Heart left ventricle (tissue), 16 donors: Measurements from ENCODE around the gene WWOX. TPM values are rescaled to one million over a fixed set of nuclear protein-coding genes. Genes with fewer than 3 reads are reported as not detected.

Source experiments
- ATAC-seq, 4 donors: fragments of 200-7000 bp; cut with Tn5 transposase; one replicate each; pipeline ENCODE4 v1.9.1; 2020 to 2022; ENCODE audit warnings: moderate library complexity in 4 of 4, mild to moderate bottlenecking in 3 of 4, moderate number of reproducible peaks in 1 of 4
- DNase-seq, 5 donors: peaks; one replicate each; pipeline ENCODE4 v3.0.0-alpha.2; 2020
- H3K27ac ChIP-seq, 12 donors: fragments of 200-600 bp; sonication (generic) in 4 of 12; one replicate each; pipeline versions ENCODE4 v1.5.0 to v1.8.0; 2016 to 2022; ENCODE audit warnings: mild to moderate bottlenecking in 2 of 12
- H3K27me3 ChIP-seq, 9 donors: fragments of 200-600 bp; sonication (generic) in 2 of 9; one replicate each; pipeline versions ENCODE4 v1.5.1 to v1.8.0; 2016 to 2022; ENCODE audit warnings: mild to moderate bottlenecking in 3 of 9
- H3K36me3 ChIP-seq, 9 donors: fragments of 200-600 bp; sonication (generic) in 2 of 9; one replicate each; pipeline versions ENCODE4 v1.5.0 to v1.8.0; 2018 to 2022; ENCODE audit warnings: mild to moderate bottlenecking in 2 of 9
- H3K4me1 ChIP-seq, 12 donors: fragments of 200-600 bp; sonication (generic) in 4 of 12; one replicate each; pipeline versions ENCODE4 v1.5.0 to v1.8.0; 2016 to 2022; ENCODE audit warnings: mild to moderate bottlenecking in 3 of 12
- H3K4me3 ChIP-seq, 12 donors: fragments of 200-600 bp; sonication (generic) in 4 of 12; one replicate each; pipeline versions ENCODE4 v1.5.0 to v1.8.0; 2017 to 2022; ENCODE audit warnings: mild to moderate bottlenecking in 9 of 12, moderate library complexity in 4 of 12
- H3K9me3 ChIP-seq, 12 donors: fragments of 200-600 bp; sonication (generic) in 4 of 12; one replicate each; pipeline versions ENCODE4 v1.5.0 to v1.8.0; 2016 to 2022; ENCODE audit warnings: mild to moderate bottlenecking in 1 of 12
- POLR2A ChIP-seq, 2 donors: fragments of 450-650 bp; IDR thresholded peaks; one replicate each; pipeline ENCODE4 v1.6.1; 2017; ENCODE audit warnings: antibody characterized with exemption in 2 of 2, mild to moderate bottlenecking in 2 of 2, moderate library complexity in 2 of 2
- WGBS, 4 donors: extraction: QIAGEN DNeasy Blood & Tissue Kit in 2 of 4; methylation state at CpG; one replicate each; pipeline versions ENCODE4 v1.1.5 to v1.1.7; 2013 to 2018; 5-methylcytosine and 5-hydroxymethylcytosine counted together
- intact Hi-C, 10 donors: fragments of 100-400 bp; cut with DNase I; formaldehyde crosslinking; loops; one replicate each; pipeline versions ENCODE4 v1.11.1 to v1.14.2; 2022
- polyA plus RNA-seq, 2 donors: library from polyadenylated mRNA; stranded (reverse); fragments of 200-250 nt; gene quantifications; one replicate each; pipeline ENCODE4 v1.2.3, GENCODE V29; 2013
- total RNA-seq, 9 donors: library from RNA; depleted of rRNA in 2 of 9; stranded (reverse); fragments of >200 nt in 2 of 9; fragmentation: NEBNext Ultra II Directional in 3 of 9; extraction: Animal tissue kit (Norgen Biotek cat#: 25700) in 3 of 9; gene quantifications; one replicate each; pipeline versions ENCODE4 v1.1.0 to v1.2.4, GENCODE V29; 2016 to 2023
- TF ChIP-seq, protein P1 (sequence below), 12 donors: fragments of 200-600 bp; sonication (generic) in 4 of 12; IDR thresholded peaks; one replicate each; pipeline versions ENCODE4 v1.5.0 to v1.8.0; 2018 to 2022; ENCODE audit warnings: antibody characterized with exemption in 12 of 12, mild to moderate bottlenecking in 5 of 12
- donor health status: ischemic (EF 13 %, LVEDD 7.1; RV severe dilation, severe dysfunction).
- donor health status: healthy with polysubstance abuse.
- donor health status: DM: no; HTN: yes; CAD: no.
- donor health status: DM: no; HTN: no; CAD: no.
- donor health status: ischemic (EF 25% LVEDD 6.9; RV normal size, moderate dysfunction).
- donor health status: ischemic (EF 25% LVEDD 5.7; RV mildly dilated, moderate dysfunction).
- donor health status: healthy.
- donor health status: DM: yes; HTN: yes; CAD: no.
- donor health status: ischemic (EF 35%, LVEDD 5.7; RV mildly dilated, moderate dysfunction).
- donor health status: nonischemic (EF 11% LVEDD 7.7; RV severe dilation, severe dysfunction).
- donor health status: DM: yes; HTN: yes; CAD: no.
- donor health status: PGD.
- donor health status: ischemic (EF 29% LVEDD 5.4; RV normal size, mild dysfunction).
- donor health status: nonischemic (EF 23%, LVEDD 6.1; RV moderate dilation, normal function).

Gene WWOX
- total and polyA plus RNA-seq, 11 donors = 4.3 to 18.3 (median 9.1) TPM

DNA sequence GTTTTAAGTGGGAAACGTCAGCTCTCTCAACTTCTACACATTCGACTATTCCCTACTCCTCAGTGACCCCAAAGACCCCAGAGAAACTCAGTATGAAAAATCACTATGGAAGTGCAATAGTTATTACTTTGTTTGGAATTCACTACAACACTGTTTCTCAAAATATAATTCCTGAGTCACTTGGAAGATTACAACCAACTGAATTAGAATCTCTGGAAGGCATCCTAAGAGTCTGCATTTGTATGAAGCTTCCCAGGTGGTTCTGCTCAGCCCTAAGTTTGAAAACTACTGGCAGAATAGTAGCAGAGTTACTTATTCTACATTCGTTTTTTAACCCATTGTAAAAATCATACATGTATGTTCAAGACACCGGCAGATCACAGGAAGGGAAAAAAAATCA is 975.5 kb downstream of the WWOX start:
- 47 to 61% (median 56%) methylated on average over 4 of the region's 4 CpGs for WGBS, 4 donors
- Histone ChIP-seq H3K27me3 (no peaks in the 10 kb centered on the region), H3K9me3 (no peaks in the 10 kb centered on the region), H3K4me1 (peaks cover 0 to 6% (median 0%) of the 10 kb centered on the region in 12 donors), H3K4me3 (no peak overlapping the region), H3K27ac (no peak overlapping the region), H3K36me3 (no peaks in the 10 kb centered on the region)
- no peak for DNase-seq
- intact Hi-C loops = no loop called here
- ATAC-seq = no peak
- TF ChIP-seq POLR2A (IDR thresholded peaks at IDR 0.05) = no peak
- TF ChIP-seq, protein P1, sequence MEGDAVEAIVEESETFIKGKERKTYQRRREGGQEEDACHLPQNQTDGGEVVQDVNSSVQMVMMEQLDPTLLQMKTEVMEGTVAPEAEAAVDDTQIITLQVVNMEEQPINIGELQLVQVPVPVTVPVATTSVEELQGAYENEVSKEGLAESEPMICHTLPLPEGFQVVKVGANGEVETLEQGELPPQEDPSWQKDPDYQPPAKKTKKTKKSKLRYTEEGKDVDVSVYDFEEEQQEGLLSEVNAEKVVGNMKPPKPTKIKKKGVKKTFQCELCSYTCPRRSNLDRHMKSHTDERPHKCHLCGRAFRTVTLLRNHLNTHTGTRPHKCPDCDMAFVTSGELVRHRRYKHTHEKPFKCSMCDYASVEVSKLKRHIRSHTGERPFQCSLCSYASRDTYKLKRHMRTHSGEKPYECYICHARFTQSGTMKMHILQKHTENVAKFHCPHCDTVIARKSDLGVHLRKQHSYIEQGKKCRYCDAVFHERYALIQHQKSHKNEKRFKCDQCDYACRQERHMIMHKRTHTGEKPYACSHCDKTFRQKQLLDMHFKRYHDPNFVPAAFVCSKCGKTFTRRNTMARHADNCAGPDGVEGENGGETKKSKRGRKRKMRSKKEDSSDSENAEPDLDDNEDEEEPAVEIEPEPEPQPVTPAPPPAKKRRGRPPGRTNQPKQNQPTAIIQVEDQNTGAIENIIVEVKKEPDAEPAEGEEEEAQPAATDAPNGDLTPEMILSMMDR (IDR thresholded peaks at IDR 0.05) = no peak

DNA sequence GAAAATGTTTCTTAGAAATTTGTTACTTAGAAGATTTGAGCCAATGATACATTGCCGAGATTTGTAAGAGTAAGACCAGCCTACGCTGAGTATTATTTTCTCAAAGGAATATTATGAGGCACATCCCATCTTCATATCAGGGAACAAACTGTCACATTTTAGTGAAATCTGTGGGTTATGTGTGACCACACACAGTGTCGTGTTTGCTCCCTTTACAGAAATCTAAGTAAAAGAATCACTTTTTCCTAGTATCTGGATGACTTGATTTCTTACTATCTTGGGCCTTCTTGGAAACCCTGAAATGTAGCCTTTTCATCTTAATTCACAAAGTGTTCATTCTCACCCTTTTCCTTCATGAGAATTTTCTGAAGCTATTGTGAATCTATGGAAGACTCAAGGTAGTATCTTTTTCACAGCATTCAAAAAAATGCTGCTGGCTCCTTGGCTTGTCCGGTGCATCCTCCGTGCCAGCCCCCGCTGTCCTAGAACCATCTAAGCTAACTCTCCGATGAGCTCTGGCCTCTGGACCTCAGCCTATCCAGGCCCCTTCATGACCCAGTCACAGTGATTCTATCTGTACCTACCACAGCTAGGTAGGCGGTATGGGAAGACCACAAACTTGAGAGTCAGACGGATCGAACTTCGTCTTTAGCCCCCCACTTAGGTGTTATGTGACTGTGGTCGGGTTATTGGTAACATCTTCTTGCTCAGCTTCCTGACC is 976.8 kb downstream of the WWOX start:
- H3K9me3 ChIP-seq = no peaks in the 10 kb centered on the region
- 94 to 97% (median 95%) methylated on average over 12 of the region's 12 CpGs for WGBS, 4 donors
- no peak overlapping the region for H3K4me3 ChIP-seq
- H3K4me1 ChIP-seq = peaks cover 0 to 6% (median 0%) of the 10 kb centered on the region in 12 donors
- no peaks in the 10 kb centered on the region for H3K27me3 ChIP-seq
- ATAC-seq (no peak), DNase-seq (no peak)
- no peak for TF ChIP-seq POLR2A (IDR thresholded peaks at IDR 0.05)
- TF ChIP-seq, protein P1 (IDR thresholded peaks at IDR 0.05) = no peak
- H3K27ac ChIP-seq = no peak overlapping the region
- no peaks in the 10 kb centered on the region for H3K36me3 ChIP-seq
- intact Hi-C loops = no loop called here

DNA sequence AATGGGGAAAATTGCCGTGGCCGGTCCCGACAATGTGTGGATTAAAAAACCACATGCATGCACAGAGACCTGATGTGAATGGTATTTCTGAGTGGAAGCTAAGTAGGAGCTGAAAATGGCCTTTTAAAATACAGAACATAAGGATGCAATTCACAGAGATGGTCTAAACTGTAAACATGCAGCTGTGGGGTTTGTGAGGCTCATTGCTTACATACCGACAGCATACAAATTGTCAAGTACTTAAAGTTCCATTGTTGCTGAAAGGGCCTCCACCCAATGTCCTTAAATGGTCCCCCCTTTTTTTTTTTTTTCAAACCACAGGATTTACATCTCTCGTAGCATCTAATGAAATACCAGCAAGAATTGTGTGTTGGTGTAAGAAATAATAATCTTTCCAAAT is 977.9 kb downstream of the WWOX start:
- no peak overlapping the region for H3K4me3 ChIP-seq
- 91 to 93% (median 92%) methylated on average over 5 of the region's 5 CpGs for WGBS, 4 donors
- no peak overlapping the region for H3K27ac ChIP-seq
- H3K27me3 ChIP-seq = no peaks in the 10 kb centered on the region
- intact Hi-C loops = no loop called here
- H3K36me3 ChIP-seq = no peaks in the 10 kb centered on the region
- ATAC-seq = no peak
- no peak for DNase-seq
- H3K4me1 ChIP-seq = peaks cover 0 to 6% (median 0%) of the 10 kb centered on the region in 12 donors
- H3K9me3 ChIP-seq = no peaks in the 10 kb centered on the region
- TF ChIP-seq, protein P1 (IDR thresholded peaks at IDR 0.05) = no peak
- TF ChIP-seq POLR2A (IDR thresholded peaks at IDR 0.05) = no peak

DNA sequence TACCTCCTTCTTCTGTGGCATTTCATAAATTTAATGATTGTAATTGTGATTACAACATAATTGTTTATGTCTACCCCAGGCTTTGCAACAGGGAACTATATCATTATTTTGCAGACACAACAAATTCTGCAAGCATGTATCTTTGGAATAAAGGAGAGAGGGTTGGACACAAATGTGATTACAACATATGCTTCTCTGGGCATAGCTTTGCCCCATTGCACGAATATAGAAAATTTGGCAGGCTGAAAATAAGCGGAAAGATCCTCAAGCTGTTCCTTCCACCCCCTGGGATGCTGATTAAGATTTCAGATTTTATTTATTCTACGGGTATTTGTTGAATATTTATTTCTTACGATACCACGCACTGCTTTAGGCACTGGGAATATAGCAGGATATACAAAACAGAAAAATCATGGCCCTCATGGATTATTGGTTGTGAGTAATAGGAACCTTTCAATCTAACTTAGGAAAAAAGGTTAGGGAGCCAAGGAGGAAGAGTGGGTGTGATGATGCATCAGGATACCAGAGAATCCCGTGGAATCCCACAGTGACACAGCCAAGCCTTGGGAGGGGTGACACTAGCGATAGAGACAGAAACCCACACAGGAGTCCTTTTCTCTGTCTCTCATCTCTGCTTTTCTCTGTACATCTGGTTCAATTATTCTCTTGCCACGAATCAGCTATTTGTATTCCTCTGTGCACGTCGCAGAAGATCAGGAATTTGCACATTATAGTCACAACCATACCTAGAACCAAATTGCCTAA is 980.4 kb downstream of the WWOX start:
- 90 to 93% (median 92%) methylated on average over 10 of the region's 10 CpGs for WGBS, 4 donors
- no peak for TF ChIP-seq POLR2A (IDR thresholded peaks at IDR 0.05)
- TF ChIP-seq, protein P1 (IDR thresholded peaks at IDR 0.05) = no peak
- Histone ChIP-seq H3K27me3 (no peaks in the 10 kb centered on the region), H3K27ac (no peak overlapping the region), H3K9me3 (no peaks in the 10 kb centered on the region), H3K36me3 (no peaks in the 10 kb centered on the region), H3K4me3 (no peak overlapping the region), H3K4me1 (peaks cover 0 to 4% (median 0%) of the 10 kb centered on the region in 12 donors)
- DNase-seq (no peak), ATAC-seq (no peak)
- intact Hi-C loops = no loop called here
